Breast epithelium (tissue), 4 donors: ENCODE results near the gene TC2N. TPM values are rescaled to one million over a fixed set of nuclear protein-coding genes. Genes with fewer than 3 reads are reported as not detected.
"Not testable (repeated sequence)": the region's sequence is repeated elsewhere in the genome, so short reads cannot be mapped to it uniquely, and the experiment has no call there.

ENCODE experiments used
- DNase-seq, 2 donors: peaks; one replicate each; pipeline ENCODE4 v3.0.0-alpha.2; 2019; ENCODE audit warnings: low spot score in 2 of 2
- H3K27ac ChIP-seq, 2 donors: fragments of 200-600 bp; sonication (generic) in 1 of 2; one replicate each; pipeline ENCODE4 v1.5.1; 2016 to 2019; ENCODE audit warnings: mild to moderate bottlenecking in 1 of 2
- H3K27me3 ChIP-seq, 2 donors: fragments of 200-600 bp; sonication (generic) in 1 of 2; one replicate each; pipeline versions ENCODE4 v1.5.1 to v1.6.0; 2017 to 2019; ENCODE audit warnings: control low read depth in 1 of 2, mild to moderate bottlenecking in 1 of 2
- H3K36me3 ChIP-seq: fragments of 200-600 bp; one replicate; pipeline ENCODE4 v1.5.1; 2019
- H3K4me1 ChIP-seq, 2 donors: fragments of 200-600 bp; sonication (generic); one replicate each; pipeline ENCODE4 v1.5.1; 2016 to 2019; ENCODE audit warnings: control low read depth in 1 of 2
- H3K4me3 ChIP-seq, 3 donors: fragments of 200-600 bp; sonication (generic); 1 replicate in 2 of 3; 2 replicates in 1 of 3; pipeline ENCODE4 v1.5.1; 2016 to 2019; ENCODE audit warnings: mild to moderate bottlenecking in 3 of 3, moderate library complexity in 2 of 3
- H3K9me3 ChIP-seq, 2 donors: fragments of 200-600 bp; sonication (generic) in 1 of 2; one replicate each; pipeline ENCODE4 v1.5.1; 2016 to 2019; ENCODE audit warnings: control low read depth in 1 of 2
- CTCF ChIP-seq, 3 donors: fragments of 450-650 bp; IDR thresholded peaks; one replicate each; pipeline ENCODE4 v1.5.1; 2016 to 2017; ENCODE audit warnings: antibody characterized with exemption in 3 of 3, mild to moderate bottlenecking in 3 of 3, moderate library complexity in 3 of 3
- POLR2A ChIP-seq: fragments of 450-650 bp; IDR thresholded peaks from one replicate; pipeline ENCODE4 v1.6.1; 2016; ENCODE audit warnings: antibody characterized with exemption, mild to moderate bottlenecking, moderate library complexity
- POLR2AphosphoS5 ChIP-seq, 3 donors: sonication (generic); formaldehyde crosslinking; IDR thresholded peaks; one replicate each; pipeline ENCODE4 v1.6.1; 2017; ENCODE audit warnings: antibody characterized with exemption in 3 of 3
- intact Hi-C: fragments of 100-400 bp; cut with DNase I; formaldehyde crosslinking; loops from one replicate; pipeline ENCODE4 v1.15.1; 2023; ENCODE audit warnings: low total_unique reads
- total RNA-seq, 3 donors: library from RNA; depleted of rRNA; stranded (reverse); fragments of >200 nt; gene quantifications; one replicate each; pipeline ENCODE4 v1.1.0, GENCODE V29; 2016

TC2N gene
- total RNA-seq, 3 donors from 2014 or later: 36.6 to 169 (median 166) TPM

DNA sequence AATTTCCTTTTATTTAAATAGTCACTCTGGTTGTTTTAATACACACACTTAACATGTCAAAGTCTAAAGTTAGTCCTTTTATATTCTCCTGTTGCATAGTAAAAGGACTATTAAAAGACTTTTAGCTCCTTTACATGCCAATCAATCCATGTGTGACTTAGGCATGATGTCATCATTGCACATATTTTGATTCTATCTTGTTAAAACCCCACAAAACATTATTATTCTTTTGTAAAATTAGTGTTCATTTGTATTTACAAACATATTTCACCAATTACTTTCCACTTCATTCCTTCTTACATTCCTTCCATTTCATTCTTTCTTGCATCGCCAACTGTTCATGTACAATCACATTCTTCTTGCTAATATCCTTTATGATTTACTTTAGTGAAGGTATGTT lies 39.6 kb downstream of the TC2N start:
- no peak overlapping the region for H3K4me3 ChIP-seq
- H3K9me3 ChIP-seq: peaks cover 0 to 8% of the 10 kb centered on the region in 2 donors
- H3K36me3 ChIP-seq: no peaks in the 10 kb centered on the region
- H3K4me1 ChIP-seq: no peaks in the 10 kb centered on the region
- peak overlapping the region in 1 of 2 donors; percentile 41 for H3K27ac ChIP-seq
- DNase-seq: no peak
- H3K27me3 ChIP-seq: no peaks in the 10 kb centered on the region
- intact Hi-C loops: no loop called here
- TF ChIP-seq CTCF (IDR thresholded peaks at IDR 0.05): no peak
- TF ChIP-seq POLR2A: no peak
- no peak for TF ChIP-seq POLR2AphosphoS5 (IDR thresholded peaks at IDR 0.05)

- H3K4me3 ChIP-seq: no peak overlapping the region
- peaks cover 0 to 19% of the 10 kb centered on the region in 2 donors for H3K9me3 ChIP-seq
- H3K36me3 ChIP-seq: no peaks in the 10 kb centered on the region
- no peak overlapping the region for H3K27ac ChIP-seq
- intact Hi-C loops: no loop called here
- no peaks in the 10 kb centered on the region for H3K4me1 ChIP-seq
- no peak for TF ChIP-seq POLR2AphosphoS5 (IDR thresholded peaks at IDR 0.05)
- no peak for TF ChIP-seq POLR2A
- no peak for TF ChIP-seq CTCF (IDR thresholded peaks at IDR 0.05)
- no peaks in the 10 kb centered on the region for H3K27me3 ChIP-seq
- DNase-seq: no peak
Observed at GRCh38 chr14:91817566-91818325, 49.6 kb downstream of the TC2N start.

DNA sequence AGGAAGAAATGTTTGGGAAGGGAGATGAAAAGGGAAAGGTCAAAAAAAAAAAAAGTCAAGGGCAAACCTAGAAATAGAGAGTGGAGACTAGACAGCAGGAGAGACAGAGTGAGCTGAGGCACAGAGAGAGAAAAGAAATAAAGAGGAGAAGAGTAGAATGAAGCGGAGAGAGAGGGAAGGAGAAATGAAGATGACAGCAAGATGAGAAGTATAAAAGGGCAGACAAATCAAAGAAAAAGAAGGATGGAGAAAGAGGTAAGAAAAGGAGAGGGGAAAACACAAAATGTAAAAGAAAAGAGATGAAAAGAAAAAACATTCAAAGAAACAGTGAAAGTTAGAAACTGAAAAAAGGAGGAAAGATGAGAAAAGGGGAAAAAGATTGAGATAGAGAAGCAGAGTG lies 53.0 kb downstream of the TC2N start:
- TF ChIP-seq POLR2AphosphoS5 (IDR thresholded peaks at IDR 0.05) (no peak), POLR2A (no peak), CTCF (IDR thresholded peaks at IDR 0.05) (no peak)
- peaks cover 5% of the 10 kb centered on the region for H3K36me3 ChIP-seq
- no peak overlapping the region for H3K27ac ChIP-seq
- DNase-seq: no peak
- intact Hi-C loops: no loop called here
- H3K4me1 ChIP-seq: no peaks in the 10 kb centered on the region
- no peak overlapping the region for H3K4me3 ChIP-seq
- H3K27me3 ChIP-seq: no peaks in the 10 kb centered on the region
- H3K9me3 ChIP-seq: peaks cover 0 to 11% of the 10 kb centered on the region in 2 donors

GRCh38 chr14:91810699-91811098 lies 56.6 kb downstream of the TC2N start:
- Histone ChIP-seq H3K27ac (no peak overlapping the region), H3K4me3 (no peak overlapping the region), H3K9me3 (peaks cover 8 to 34% of the 10 kb centered on the region in 2 donors), H3K36me3 (peaks cover 5% of the 10 kb centered on the region), H3K27me3 (no peaks in the 10 kb centered on the region), H3K4me1 (no peaks in the 10 kb centered on the region)
- no peak for TF ChIP-seq POLR2A
- no peak for TF ChIP-seq CTCF (IDR thresholded peaks at IDR 0.05)
- TF ChIP-seq POLR2AphosphoS5 (IDR thresholded peaks at IDR 0.05): no peak
- intact Hi-C loops: no loop called here
- DNase-seq: no peak

GRCh38 chr14:91806716-91807115 lies 60.6 kb downstream of the TC2N start:
- peaks cover 5% of the 10 kb centered on the region for H3K36me3 ChIP-seq
- H3K27ac ChIP-seq: no peak overlapping the region
- H3K9me3 ChIP-seq: peaks cover 8 to 38% of the 10 kb centered on the region in 2 donors
- TF ChIP-seq POLR2AphosphoS5 (IDR thresholded peaks at IDR 0.05) (no peak), CTCF (IDR thresholded peaks at IDR 0.05) (no peak), POLR2A (no peak)
- H3K27me3 ChIP-seq: no peaks in the 10 kb centered on the region
- intact Hi-C loops: no loop called here
- no peak for DNase-seq
- H3K4me3 ChIP-seq: no peak overlapping the region
- H3K4me1 ChIP-seq: no peaks in the 10 kb centered on the region

DNA sequence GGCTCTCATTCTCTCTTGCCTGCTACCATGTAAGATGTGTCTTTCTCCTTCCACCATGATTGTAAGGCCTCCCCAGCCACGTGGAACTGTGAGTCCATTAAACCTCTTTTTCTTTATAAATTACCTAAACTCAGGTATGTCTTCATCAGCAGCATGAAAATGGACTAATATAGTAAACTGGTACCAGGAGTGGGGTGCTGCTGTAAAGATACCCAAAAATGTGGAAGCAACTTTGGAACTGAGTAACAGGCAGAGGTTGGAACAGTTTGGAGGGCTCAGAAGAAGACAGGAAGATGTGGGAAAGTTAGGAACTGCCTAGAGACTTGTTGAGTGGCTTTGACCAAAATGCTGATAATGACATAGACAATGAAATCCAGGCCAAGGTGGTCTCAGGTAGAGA lies 61.2 kb downstream of the TC2N start:
- H3K36me3 ChIP-seq, H3K4me3 ChIP-seq, intact Hi-C loops, DNase-seq, H3K27me3 ChIP-seq, H3K4me1 ChIP-seq, H3K27ac ChIP-seq: not testable (repeated sequence)
- H3K9me3 ChIP-seq: peaks cover 8 to 38% of the 10 kb centered on the region in 2 donors
